Astrocyte (in vitro differentiated cells and primary cell): ENCODE measurements around the gene CYB5R2. TPM values are rescaled to one million over a fixed set of nuclear protein-coding genes. Genes with fewer than 3 reads are reported as not detected.

Experiments
- DNase-seq: peaks from one replicate; pipeline ENCODE4 v3.0.0-alpha.2; 2010; ENCODE audit warnings: low read depth
- FAIRE-seq: peaks from 2 replicates; lab custom pipeline; 2011; peaks lifted over from hg19 to GRCh38; lab: Jason Lieb, UNC
- H2AFZ ChIP-seq: 2 replicates; pipeline ENCODE4 v1.6.0; 2012; ENCODE audit warnings: low read depth, low read length, inconsistent platforms
- H3K27ac ChIP-seq: 2 replicates; pipeline ENCODE4 v1.5.1; 2011; ENCODE audit warnings: low read depth, low read length, inconsistent platforms
- H3K27me3 ChIP-seq: 2 replicates; pipeline ENCODE4 v1.6.0; 2011; ENCODE audit warnings: low read length, inconsistent platforms; ENCODE audit not compliant: insufficient read depth
- H3K36me3 ChIP-seq: 2 replicates; pipeline ENCODE4 v1.5.1; 2011; ENCODE audit warnings: low read length, inconsistent platforms; ENCODE audit not compliant: insufficient read depth
- H3K4me1 ChIP-seq: 2 replicates; pipeline ENCODE4 v1.5.1; 2011; ENCODE audit warnings: low read length, inconsistent platforms; ENCODE audit not compliant: insufficient read depth
- H3K4me2 ChIP-seq: 2 replicates; pipeline ENCODE4 v1.6.0; 2012; ENCODE audit warnings: low read length, inconsistent platforms
- H3K4me3 ChIP-seq: 2 replicates; pipeline ENCODE4 v1.5.1; 2011; ENCODE audit warnings: low read depth, mild to moderate bottlenecking, low read length, inconsistent platforms; ENCODE audit not compliant: insufficient read depth
- H3K79me2 ChIP-seq: 2 replicates; pipeline ENCODE4 v1.6.0; 2012; ENCODE audit warnings: mild to moderate bottlenecking, low read length, inconsistent platforms; ENCODE audit not compliant: insufficient read depth
- H3K9ac ChIP-seq: 2 replicates; pipeline ENCODE4 v1.6.0; 2012; ENCODE audit warnings: mild to moderate bottlenecking, low read length, inconsistent platforms
- H3K9me3 ChIP-seq: 2 replicates; pipeline ENCODE4 v1.5.1; 2012; ENCODE audit warnings: low read depth, mild to moderate bottlenecking, low read length, inconsistent platforms; ENCODE audit not compliant: insufficient read depth
- H4K20me1 ChIP-seq: 2 replicates; pipeline ENCODE4 v1.6.0; 2012; ENCODE audit warnings: low read length, inconsistent platforms; ENCODE audit not compliant: insufficient read depth
- H3K27ac Mint-ChIP-seq: one replicate; pipeline ENCODE4 v1.8.0; 2021; ENCODE audit warnings: mild to moderate bottlenecking, mixed read lengths; ENCODE audit not compliant: unreplicated experiment
- H3K27me3 Mint-ChIP-seq: one replicate; pipeline ENCODE4 v1.8.0; 2021; ENCODE audit warnings: low read depth, mixed read lengths; ENCODE audit not compliant: unreplicated experiment
- H3K36me3 Mint-ChIP-seq: one replicate; pipeline ENCODE4 v1.8.0; 2021; ENCODE audit warnings: low read depth, mixed read lengths; ENCODE audit not compliant: unreplicated experiment
- H3K4me1 Mint-ChIP-seq: one replicate; pipeline ENCODE4 v1.8.0; 2021; ENCODE audit warnings: low read depth, mixed read lengths; ENCODE audit not compliant: unreplicated experiment
- H3K4me3 Mint-ChIP-seq: one replicate; pipeline ENCODE4 v1.8.0; 2021; ENCODE audit warnings: mild to moderate bottlenecking, moderate library complexity, mixed read lengths; ENCODE audit not compliant: unreplicated experiment
- H3K9me3 Mint-ChIP-seq: one replicate; pipeline ENCODE4 v1.8.0; 2021; ENCODE audit warnings: mild to moderate bottlenecking, mixed read lengths; ENCODE audit not compliant: unreplicated experiment
- EZH2 ChIP-seq: IDR thresholded peaks from 2 replicates; pipeline ENCODE4 v1.6.1; 2012; ENCODE audit warnings: mild to moderate bottlenecking, low read length, inconsistent platforms; ENCODE audit not compliant: insufficient read depth
- total RNA-seq: library from RNA; stranded (reverse); gene quantifications from 2 replicates; pipeline ENCODE4 v1.2.1, GENCODE V29; 2021
- TF ChIP-seq, protein P1 (sequence below): IDR thresholded peaks from 2 replicates; pipeline ENCODE4 v1.5.1; 2011; ENCODE audit warnings: low read depth, mild to moderate bottlenecking, inconsistent platforms, low read length, moderate library complexity; ENCODE audit not compliant: insufficient read depth

CYB5R2 gene
- total RNA-seq, 1 donor from 2014 or later = 11.9 TPM

GRCh38 chr11:7657306-7658025 lies 15.8 kb downstream of the CYB5R2 start:
- H3K79me2 ChIP-seq = no peaks in the 10 kb centered on the region
- no peak overlapping the region for H3K4me2 ChIP-seq
- TF ChIP-seq EZH2 = no peak
- TF ChIP-seq, protein P1, sequence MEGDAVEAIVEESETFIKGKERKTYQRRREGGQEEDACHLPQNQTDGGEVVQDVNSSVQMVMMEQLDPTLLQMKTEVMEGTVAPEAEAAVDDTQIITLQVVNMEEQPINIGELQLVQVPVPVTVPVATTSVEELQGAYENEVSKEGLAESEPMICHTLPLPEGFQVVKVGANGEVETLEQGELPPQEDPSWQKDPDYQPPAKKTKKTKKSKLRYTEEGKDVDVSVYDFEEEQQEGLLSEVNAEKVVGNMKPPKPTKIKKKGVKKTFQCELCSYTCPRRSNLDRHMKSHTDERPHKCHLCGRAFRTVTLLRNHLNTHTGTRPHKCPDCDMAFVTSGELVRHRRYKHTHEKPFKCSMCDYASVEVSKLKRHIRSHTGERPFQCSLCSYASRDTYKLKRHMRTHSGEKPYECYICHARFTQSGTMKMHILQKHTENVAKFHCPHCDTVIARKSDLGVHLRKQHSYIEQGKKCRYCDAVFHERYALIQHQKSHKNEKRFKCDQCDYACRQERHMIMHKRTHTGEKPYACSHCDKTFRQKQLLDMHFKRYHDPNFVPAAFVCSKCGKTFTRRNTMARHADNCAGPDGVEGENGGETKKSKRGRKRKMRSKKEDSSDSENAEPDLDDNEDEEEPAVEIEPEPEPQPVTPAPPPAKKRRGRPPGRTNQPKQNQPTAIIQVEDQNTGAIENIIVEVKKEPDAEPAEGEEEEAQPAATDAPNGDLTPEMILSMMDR = peak; percentile 45
- H3K4me1 ChIP-seq = no peaks in the 10 kb centered on the region
- H3K9me3 Mint-ChIP-seq = peaks cover 2% of the 10 kb centered on the region
- no peak for FAIRE-seq
- H3K27me3 ChIP-seq = no peaks in the 10 kb centered on the region
- DNase-seq = peak; percentile 3
- H2AFZ ChIP-seq = peak overlapping the region; percentile 46
- no peak overlapping the region for H3K4me3 Mint-ChIP-seq
- H3K9ac ChIP-seq = no peak overlapping the region
- H3K9me3 ChIP-seq = no peaks in the 10 kb centered on the region
- no peak overlapping the region for H3K27ac Mint-ChIP-seq
- H3K4me1 Mint-ChIP-seq = no peaks in the 10 kb centered on the region
- H3K36me3 Mint-ChIP-seq = peaks cover 2% of the 10 kb centered on the region
- H4K20me1 ChIP-seq = no peaks in the 10 kb centered on the region
- no peak overlapping the region for H3K27ac ChIP-seq
- H3K27me3 Mint-ChIP-seq = peaks cover 19% of the 10 kb centered on the region
- H3K4me3 ChIP-seq = no peak overlapping the region
- no peaks in the 10 kb centered on the region for H3K36me3 ChIP-seq

- H3K4me1 ChIP-seq = no peaks in the 10 kb centered on the region
- Mint-ChIP-seq H3K27me3 (peaks cover 26% of the 10 kb centered on the region), H3K27ac (peak overlapping the region; percentile 26), H3K4me1 (no peaks in the 10 kb centered on the region), H3K9me3 (peaks cover 2% of the 10 kb centered on the region), H3K36me3 (peaks cover 2% of the 10 kb centered on the region), H3K4me3 (no peak overlapping the region)
- H3K9ac ChIP-seq = no peak overlapping the region
- no peak overlapping the region for H3K27ac ChIP-seq
- FAIRE-seq (no peak), DNase-seq (no peak)
- H3K9me3 ChIP-seq = no peaks in the 10 kb centered on the region
- TF ChIP-seq EZH2 = no peak
- TF ChIP-seq, protein P1 = no peak
- no peaks in the 10 kb centered on the region for H4K20me1 ChIP-seq
- no peaks in the 10 kb centered on the region for H3K79me2 ChIP-seq
- H3K27me3 ChIP-seq = no peaks in the 10 kb centered on the region
- no peak overlapping the region for H3K4me2 ChIP-seq
- H2AFZ ChIP-seq = no peak overlapping the region
- no peak overlapping the region for H3K4me3 ChIP-seq
- no peaks in the 10 kb centered on the region for H3K36me3 ChIP-seq
These were observed 16.6 kb downstream of the CYB5R2 start for GRCh38 chr11:7656704-7657103.
